Neural progenitor cell (in vitro differentiated cells): Measurements from ENCODE around the gene GABRD. TPM values are rescaled to one million over a fixed set of nuclear protein-coding genes. Genes with fewer than 3 reads are reported as not detected.

Source experiments
- DNase-seq: peaks from one replicate; pipeline ENCODE4 v3.0.0-alpha.2; 2016; ENCODE audit warnings: low spot score
- H2AFZ ChIP-seq: fragments of 200-600 bp; sonication (generic); replicated peaks from 2 replicates; pipeline ENCODE4 v1.6.1; 2016; ENCODE audit warnings: antibody characterized with exemption
- H3F3A ChIP-seq: fragments of 200-600 bp; sonication (generic); 2 replicates; pipeline ENCODE4 v1.6.1; 2016; ENCODE audit warnings: antibody characterized with exemption, low read depth
- H3K27ac ChIP-seq: fragments of 200-600 bp; sonication (generic); 2 replicates; pipeline ENCODE4 v1.5.1; 2016; ENCODE audit warnings: mild to moderate bottlenecking
- H3K27me3 ChIP-seq: fragments of 200-600 bp; sonication (generic); 2 replicates; pipeline ENCODE4 v1.6.1; 2016; ENCODE audit warnings: mild to moderate bottlenecking, moderate library complexity
- H3K36me3 ChIP-seq: fragments of 200-600 bp; sonication (generic); 2 replicates; pipeline ENCODE4 v1.5.1; 2016
- H3K4me1 ChIP-seq: fragments of 200-600 bp; sonication (generic); 2 replicates; pipeline ENCODE4 v1.6.1; 2016; ENCODE audit warnings: mixed run types
- H3K4me2 ChIP-seq: fragments of 200-600 bp; sonication (generic); 2 replicates; pipeline ENCODE4 v1.6.1; 2016
- H3K4me3 ChIP-seq: fragments of 200-600 bp; sonication (generic); 2 replicates; pipeline ENCODE4 v1.5.1; 2016
- H3K79me2 ChIP-seq: fragments of 200-600 bp; sonication (generic); 2 replicates; pipeline ENCODE4 v1.6.1; 2016; ENCODE audit warnings: low read depth
- H3K9ac ChIP-seq: fragments of 200-600 bp; sonication (generic); 2 replicates; pipeline ENCODE4 v1.6.1; 2016
- H3K9me3 ChIP-seq: fragments of 200-600 bp; sonication (generic); 2 replicates; pipeline ENCODE4 v1.5.1; 2016; ENCODE audit warnings: low read depth
- H4K20me1 ChIP-seq: fragments of 200-600 bp; sonication (generic); 2 replicates; pipeline ENCODE4 v1.6.1; 2016; ENCODE audit warnings: low read depth
- H3K27ac Mint-ChIP-seq: 3 replicates; pipeline ENCODE4 v1.8.0; 2021; ENCODE audit warnings: mixed read lengths
- H3K27me3 Mint-ChIP-seq: 2 replicates; pipeline ENCODE4 v1.8.0; 2022; ENCODE audit warnings: low read depth, mild to moderate bottlenecking, inconsistent platforms, moderate library complexity, mixed read lengths; ENCODE audit not compliant: insufficient read depth
- H3K36me3 Mint-ChIP-seq: 3 replicates; pipeline ENCODE4 v1.8.0; 2021; ENCODE audit warnings: mixed read lengths
- H3K4me1 Mint-ChIP-seq: 3 replicates; pipeline ENCODE4 v1.8.0; 2021; ENCODE audit warnings: mixed read lengths
- H3K4me3 Mint-ChIP-seq: 3 replicates; pipeline ENCODE4 v1.8.0; 2021; ENCODE audit warnings: mild to moderate bottlenecking, moderate library complexity, mixed read lengths
- H3K9me3 Mint-ChIP-seq: 3 replicates; pipeline ENCODE4 v1.8.0; 2020; ENCODE audit warnings: mixed read lengths
- EZH2 ChIP-seq: fragments of 200-600 bp; sonication (generic); IDR thresholded peaks from 2 replicates; pipeline ENCODE4 v1.6.1; 2017; ENCODE audit warnings: antibody characterized with exemption, mild to moderate bottlenecking, moderate library complexity
- EZH2phosphoT487 ChIP-seq: fragments of 200-600 bp; sonication (generic); IDR thresholded peaks from 2 replicates; pipeline ENCODE4 v1.6.1; 2017; ENCODE audit warnings: antibody characterized with exemption
- total RNA-seq: library from RNA; depleted of rRNA; stranded (reverse); fragments of >200 nt; gene quantifications from 2 replicates; pipeline ENCODE4 v1.2.3, GENCODE V29; 2015; ENCODE audit warnings: low replicate concordance
- TF ChIP-seq, protein P1 (sequence below): fragments of 200-600 bp; sonication (generic); IDR thresholded peaks from 2 replicates; pipeline ENCODE4 v1.5.1; 2017; ENCODE audit warnings: antibody characterized with exemption, mild to moderate bottlenecking

GABRD gene
- total RNA-seq, 1 donor from 2014 or later, result 0.45 TPM

GRCh38 chr1:2033165-2033564, 14.0 kb downstream of the GABRD start:
- no peaks in the 10 kb centered on the region for H3F3A ChIP-seq
- H3K27me3 ChIP-seq, result no peaks in the 10 kb centered on the region
- no peaks in the 10 kb centered on the region for H3K79me2 ChIP-seq
- no peak overlapping the region for H3K4me2 ChIP-seq
- no peak overlapping the region for H3K27ac ChIP-seq
- H3K36me3 ChIP-seq, result no peaks in the 10 kb centered on the region
- TF ChIP-seq, protein P1, sequence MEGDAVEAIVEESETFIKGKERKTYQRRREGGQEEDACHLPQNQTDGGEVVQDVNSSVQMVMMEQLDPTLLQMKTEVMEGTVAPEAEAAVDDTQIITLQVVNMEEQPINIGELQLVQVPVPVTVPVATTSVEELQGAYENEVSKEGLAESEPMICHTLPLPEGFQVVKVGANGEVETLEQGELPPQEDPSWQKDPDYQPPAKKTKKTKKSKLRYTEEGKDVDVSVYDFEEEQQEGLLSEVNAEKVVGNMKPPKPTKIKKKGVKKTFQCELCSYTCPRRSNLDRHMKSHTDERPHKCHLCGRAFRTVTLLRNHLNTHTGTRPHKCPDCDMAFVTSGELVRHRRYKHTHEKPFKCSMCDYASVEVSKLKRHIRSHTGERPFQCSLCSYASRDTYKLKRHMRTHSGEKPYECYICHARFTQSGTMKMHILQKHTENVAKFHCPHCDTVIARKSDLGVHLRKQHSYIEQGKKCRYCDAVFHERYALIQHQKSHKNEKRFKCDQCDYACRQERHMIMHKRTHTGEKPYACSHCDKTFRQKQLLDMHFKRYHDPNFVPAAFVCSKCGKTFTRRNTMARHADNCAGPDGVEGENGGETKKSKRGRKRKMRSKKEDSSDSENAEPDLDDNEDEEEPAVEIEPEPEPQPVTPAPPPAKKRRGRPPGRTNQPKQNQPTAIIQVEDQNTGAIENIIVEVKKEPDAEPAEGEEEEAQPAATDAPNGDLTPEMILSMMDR, result no peak
- TF ChIP-seq EZH2 (no peak), EZH2phosphoT487 (no peak)
- H3K27ac Mint-ChIP-seq, result peak overlapping the region; percentile 81
- no peak for DNase-seq
- peaks cover 4% of the 10 kb centered on the region for H3K27me3 Mint-ChIP-seq
- H3K4me3 Mint-ChIP-seq, result no peak overlapping the region
- no peaks in the 10 kb centered on the region for H3K4me1 ChIP-seq
- H3K4me1 Mint-ChIP-seq, result no peaks in the 10 kb centered on the region
- H3K9me3 Mint-ChIP-seq, result no peaks in the 10 kb centered on the region
- no peaks in the 10 kb centered on the region for H4K20me1 ChIP-seq
- H3K9me3 ChIP-seq, result no peaks in the 10 kb centered on the region
- no peak overlapping the region for H2AFZ ChIP-seq
- no peak overlapping the region for H3K9ac ChIP-seq
- no peak overlapping the region for H3K4me3 ChIP-seq
- H3K36me3 Mint-ChIP-seq, result no peaks in the 10 kb centered on the region

DNA sequence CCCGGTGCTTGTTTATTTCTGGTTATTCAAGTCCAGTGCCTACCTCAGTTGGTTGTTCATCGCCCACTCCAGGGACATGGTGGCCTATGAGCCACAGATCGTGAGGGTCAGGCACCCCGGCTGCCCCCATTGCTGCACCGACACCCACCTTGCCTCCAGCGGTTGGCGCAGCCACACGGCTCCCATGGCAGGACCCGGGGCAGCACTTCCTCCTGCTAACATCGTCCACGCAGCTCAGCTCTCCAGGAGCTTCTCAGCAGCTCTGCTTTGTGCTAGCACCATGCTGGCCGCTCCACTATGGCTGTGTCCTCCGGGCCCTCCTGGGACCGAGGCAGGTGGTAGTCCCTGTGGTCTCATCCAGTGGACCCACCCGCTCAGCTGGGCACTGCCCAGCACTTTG, 17.1 kb downstream of the GABRD start:
- Histone ChIP-seq H3K4me3 (no peak overlapping the region), H2AFZ (no peak overlapping the region), H3K4me2 (no peak overlapping the region), H3K27me3 (no peaks in the 10 kb centered on the region), H3K9ac (no peak overlapping the region), H3K79me2 (no peaks in the 10 kb centered on the region), H3K36me3 (no peaks in the 10 kb centered on the region), H3K27ac (no peak overlapping the region), H3K4me1 (peaks cover 5% of the 10 kb centered on the region), H4K20me1 (no peaks in the 10 kb centered on the region), H3F3A (no peaks in the 10 kb centered on the region), H3K9me3 (no peaks in the 10 kb centered on the region)
- Mint-ChIP-seq H3K27me3 (peaks cover 6% of the 10 kb centered on the region), H3K4me1 (no peaks in the 10 kb centered on the region), H3K27ac (no peak overlapping the region), H3K4me3 (no peak overlapping the region), H3K36me3 (no peaks in the 10 kb centered on the region), H3K9me3 (peaks cover 3% of the 10 kb centered on the region)
- DNase-seq, result no peak
- TF ChIP-seq, protein P1, result no peak

DNA sequence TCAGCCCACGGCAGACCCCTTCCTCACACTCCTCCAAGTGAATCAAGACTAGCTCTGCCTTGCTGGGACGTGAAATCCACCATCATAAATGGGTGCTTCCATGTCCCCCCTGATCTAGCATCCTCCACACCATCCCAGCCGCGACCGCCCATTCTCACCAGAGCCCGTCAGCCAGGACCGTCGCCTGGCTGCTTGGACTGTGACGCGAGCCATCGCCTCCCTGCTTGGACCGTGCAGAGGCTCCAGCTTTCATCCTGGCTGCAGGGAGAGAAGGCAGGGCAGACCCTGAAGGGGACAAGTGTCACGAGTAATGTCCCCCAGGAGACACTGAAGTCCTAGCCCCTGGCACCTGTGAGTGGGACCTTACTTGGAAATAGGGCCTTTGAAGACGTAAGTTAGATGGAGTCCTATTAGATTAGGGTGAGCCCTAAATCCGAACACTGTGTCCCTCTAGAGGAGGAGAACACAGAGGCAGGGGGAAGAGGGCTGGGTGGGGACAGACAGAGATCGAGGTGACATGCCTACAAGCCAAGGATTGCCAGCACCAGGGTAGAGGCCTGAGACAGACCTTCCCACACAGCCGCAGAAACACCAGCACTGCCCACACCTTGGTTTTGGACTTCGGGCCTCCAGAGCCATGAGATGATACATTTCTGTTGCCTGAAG, 18.3 kb downstream of the GABRD start:
- H3K9me3 Mint-ChIP-seq, result peaks cover 3% of the 10 kb centered on the region
- DNase-seq, result no peak
- no peaks in the 10 kb centered on the region for H3K36me3 Mint-ChIP-seq
- no peak overlapping the region for H2AFZ ChIP-seq
- H3K4me1 Mint-ChIP-seq, result no peaks in the 10 kb centered on the region
- no peak overlapping the region for H3K4me3 Mint-ChIP-seq
- peaks cover 9% of the 10 kb centered on the region for H3K27me3 Mint-ChIP-seq
- no peak overlapping the region for H3K4me2 ChIP-seq
- no peaks in the 10 kb centered on the region for H3K9me3 ChIP-seq
- no peaks in the 10 kb centered on the region for H3K27me3 ChIP-seq
- no peak overlapping the region for H3K4me3 ChIP-seq
- no peaks in the 10 kb centered on the region for H3F3A ChIP-seq
- H3K79me2 ChIP-seq, result no peaks in the 10 kb centered on the region
- no peak overlapping the region for H3K27ac ChIP-seq
- H4K20me1 ChIP-seq, result no peaks in the 10 kb centered on the region
- H3K9ac ChIP-seq, result no peak overlapping the region
- H3K4me1 ChIP-seq, result peaks cover 5% of the 10 kb centered on the region
- TF ChIP-seq EZH2, result no peak
- H3K36me3 ChIP-seq, result no peaks in the 10 kb centered on the region
- H3K27ac Mint-ChIP-seq, result no peak overlapping the region

GRCh38 chr1:2038229-2038628, 19.1 kb downstream of the GABRD start:
- no peak overlapping the region for H3K4me3 ChIP-seq
- no peak overlapping the region for H3K27ac Mint-ChIP-seq

More at GRCh38 chr1:2038229-2038628, 19.1 kb downstream of the GABRD start:
- Mint-ChIP-seq H3K27me3 (peaks cover 10% of the 10 kb centered on the region), H3K36me3 (no peaks in the 10 kb centered on the region), H3K9me3 (peaks cover 3% of the 10 kb centered on the region), H3K4me1 (no peaks in the 10 kb centered on the region), H3K4me3 (no peak overlapping the region)
- no peak overlapping the region for H2AFZ ChIP-seq
- no peaks in the 10 kb centered on the region for H4K20me1 ChIP-seq
- H3K4me1 ChIP-seq, result peaks cover 5% of the 10 kb centered on the region
- no peaks in the 10 kb centered on the region for H3K9me3 ChIP-seq
- no peak for DNase-seq
- H3K27me3 ChIP-seq, result no peaks in the 10 kb centered on the region
- no peak overlapping the region for H3K4me2 ChIP-seq
- no peaks in the 10 kb centered on the region for H3F3A ChIP-seq
- H3K36me3 ChIP-seq, result no peaks in the 10 kb centered on the region
- TF ChIP-seq, protein P1, result no peak
- TF ChIP-seq EZH2 (no peak), EZH2phosphoT487 (no peak)
- no peak overlapping the region for H3K27ac ChIP-seq
- no peak overlapping the region for H3K9ac ChIP-seq
- no peaks in the 10 kb centered on the region for H3K79me2 ChIP-seq
